Measurements from ENCODE around the gene PRSS21. TPM values are rescaled to one million over a fixed set of nuclear protein-coding genes. Genes with fewer than 3 reads are reported as not detected.

The PRSS21 gene
- total and polyA plus RNA-seq, 2 donors from 2014 or later, result 0.54 TPM; not detected in 1

DNA sequence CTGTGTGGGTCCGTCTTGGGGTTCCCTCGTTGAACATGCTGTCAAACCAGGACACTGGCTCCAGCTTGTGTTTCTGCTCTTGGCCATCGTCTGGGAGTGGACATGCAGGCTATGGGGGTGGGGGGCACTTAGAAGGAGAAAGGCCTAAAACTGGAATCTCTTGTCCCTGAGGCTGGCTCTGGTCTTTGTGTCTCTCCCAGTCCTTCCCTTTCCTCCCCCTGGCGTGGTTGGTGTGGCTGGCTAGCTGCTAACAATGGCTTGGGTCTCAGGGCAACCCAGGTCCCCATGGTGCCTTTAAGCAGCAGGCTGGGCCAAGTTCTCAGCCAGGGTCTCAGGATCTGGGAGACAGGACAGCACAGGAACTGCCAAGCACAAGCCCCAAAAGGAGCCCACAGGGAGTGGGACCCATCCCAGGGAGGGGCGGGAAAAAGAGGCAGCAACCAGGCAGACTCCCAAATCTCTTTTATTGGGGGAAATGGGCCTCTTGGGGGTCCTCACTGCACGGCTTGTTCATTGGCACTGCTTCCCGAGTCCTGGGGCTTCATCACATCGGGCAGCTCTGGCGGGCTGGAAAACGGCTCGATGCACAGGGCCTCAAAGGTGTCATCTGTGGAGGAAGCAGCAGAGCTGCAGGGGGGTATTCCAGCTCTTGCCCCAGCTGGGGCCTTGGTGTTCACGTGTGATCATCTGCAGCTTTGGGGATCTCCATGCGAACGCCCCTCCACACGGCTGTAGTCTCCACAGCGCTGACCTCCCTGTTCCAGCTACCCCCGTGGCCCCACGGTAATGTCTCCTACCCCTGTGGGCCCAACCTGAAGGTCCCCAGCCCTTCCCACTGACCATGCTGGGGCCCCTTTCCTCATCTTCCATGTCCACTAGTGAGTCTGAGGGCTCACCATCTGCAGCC is 45.3 kb upstream of the PRSS21 start:
- DNase-seq, result peak in 2 of 5 donors; percentile 52 to 57
- Histone ChIP-seq H3K9ac (ENCODE audit: low read length in 3 of 3) (no peak overlapping the region), H3K27ac (ENCODE audit: low read depth in 2 of 2, low read length in 2 of 2) (no peak overlapping the region)

GRCh38 chr16:2773188-2773968 is 43.7 kb upstream of the PRSS21 start:
- Histone ChIP-seq H3K27ac (ENCODE audit: low read depth in 2 of 2, low read length in 2 of 2) (no peak overlapping the region), H3K4me3 (ENCODE audit: low read length in 3 of 3) (no peak overlapping the region), H3K27me3 (ENCODE audit: control insufficient read depth, insufficient read depth, low read length) (no peaks in the 10 kb centered on the region), H3K36me3 (ENCODE audit: control insufficient read depth in 2 of 3, insufficient read depth in 3 of 3, low read length in 3 of 3) (peaks cover 0 to 43% (median 26%) of the 10 kb centered on the region in 3 donors), H3K9ac (ENCODE audit: low read length in 3 of 3) (no peak overlapping the region), H3K9me3 (ENCODE audit: control insufficient read depth in 2 of 3, insufficient read depth in 1 of 3, low read length in 3 of 3) (no peaks in the 10 kb centered on the region), H3K4me1 (ENCODE audit: control insufficient read depth in 2 of 3, insufficient read depth in 2 of 3, low read depth in 1 of 3, low read length in 3 of 3) (peaks cover 0 to 13% (median 4%) of the 10 kb centered on the region in 3 donors)
- FAIRE-seq (no peak), DNase-seq (peak in 1 of 5 donors; percentile 34)
- intact Hi-C loops (cut with DNase I), result no loop called here
- TF ChIP-seq, protein P1, sequence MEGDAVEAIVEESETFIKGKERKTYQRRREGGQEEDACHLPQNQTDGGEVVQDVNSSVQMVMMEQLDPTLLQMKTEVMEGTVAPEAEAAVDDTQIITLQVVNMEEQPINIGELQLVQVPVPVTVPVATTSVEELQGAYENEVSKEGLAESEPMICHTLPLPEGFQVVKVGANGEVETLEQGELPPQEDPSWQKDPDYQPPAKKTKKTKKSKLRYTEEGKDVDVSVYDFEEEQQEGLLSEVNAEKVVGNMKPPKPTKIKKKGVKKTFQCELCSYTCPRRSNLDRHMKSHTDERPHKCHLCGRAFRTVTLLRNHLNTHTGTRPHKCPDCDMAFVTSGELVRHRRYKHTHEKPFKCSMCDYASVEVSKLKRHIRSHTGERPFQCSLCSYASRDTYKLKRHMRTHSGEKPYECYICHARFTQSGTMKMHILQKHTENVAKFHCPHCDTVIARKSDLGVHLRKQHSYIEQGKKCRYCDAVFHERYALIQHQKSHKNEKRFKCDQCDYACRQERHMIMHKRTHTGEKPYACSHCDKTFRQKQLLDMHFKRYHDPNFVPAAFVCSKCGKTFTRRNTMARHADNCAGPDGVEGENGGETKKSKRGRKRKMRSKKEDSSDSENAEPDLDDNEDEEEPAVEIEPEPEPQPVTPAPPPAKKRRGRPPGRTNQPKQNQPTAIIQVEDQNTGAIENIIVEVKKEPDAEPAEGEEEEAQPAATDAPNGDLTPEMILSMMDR (IDR thresholded peaks at IDR 0.05; ENCODE audit: borderline replicate concordance, extremely low read depth, insufficient read depth), result no peak

More for the DNA sequence above, 45.3 kb upstream of the PRSS21 start:
- Histone ChIP-seq H3K27me3 (ENCODE audit: control insufficient read depth, insufficient read depth, low read length) (no peaks in the 10 kb centered on the region), H3K4me1 (ENCODE audit: control insufficient read depth in 2 of 3, insufficient read depth in 2 of 3, low read depth in 1 of 3, low read length in 3 of 3) (peaks cover 0 to 9% (median 0%) of the 10 kb centered on the region in 3 donors), H3K36me3 (ENCODE audit: control insufficient read depth in 2 of 3, insufficient read depth in 3 of 3, low read length in 3 of 3) (peaks cover 0 to 59% (median 41%) of the 10 kb centered on the region in 3 donors), H3K4me3 (ENCODE audit: low read length in 3 of 3) (no peak overlapping the region), H3K9me3 (ENCODE audit: control insufficient read depth in 2 of 3, insufficient read depth in 1 of 3, low read length in 3 of 3) (no peaks in the 10 kb centered on the region)
- TF ChIP-seq, protein P1 (IDR thresholded peaks at IDR 0.05; ENCODE audit: borderline replicate concordance, extremely low read depth, insufficient read depth), result no peak
- intact Hi-C loops (cut with DNase I), result no loop called here
- FAIRE-seq, result no peak

GRCh38 chr16:2774161-2774891 is 42.7 kb upstream of the PRSS21 start:
- intact Hi-C loops (cut with DNase I), result no loop called here
- peaks cover 0 to 22% (median 7%) of the 10 kb centered on the region in 3 donors for H3K4me1 ChIP-seq (ENCODE audit: control insufficient read depth in 2 of 3, insufficient read depth in 2 of 3, low read depth in 1 of 3, low read length in 3 of 3)
- no peak overlapping the region for H3K4me3 ChIP-seq (ENCODE audit: low read length in 3 of 3)
- no peak overlapping the region for H3K9ac ChIP-seq (ENCODE audit: low read length in 3 of 3)
- no peaks in the 10 kb centered on the region for H3K9me3 ChIP-seq (ENCODE audit: control insufficient read depth in 2 of 3, insufficient read depth in 1 of 3, low read length in 3 of 3)
- TF ChIP-seq, protein P1 (IDR thresholded peaks at IDR 0.05; ENCODE audit: borderline replicate concordance, extremely low read depth, insufficient read depth), result no peak
- H3K36me3 ChIP-seq (ENCODE audit: control insufficient read depth in 2 of 3, insufficient read depth in 3 of 3, low read length in 3 of 3), result peaks cover 0 to 33% (median 21%) of the 10 kb centered on the region in 3 donors
- H3K27ac ChIP-seq (ENCODE audit: low read depth in 2 of 2, low read length in 2 of 2), result no peak overlapping the region
- peak in 1 of 5 donors; percentile 24 for DNase-seq
- no peak for FAIRE-seq
- H3K27me3 ChIP-seq (ENCODE audit: control insufficient read depth, insufficient read depth, low read length), result no peaks in the 10 kb centered on the region

All from kidney (tissue), 14 donors.